H9 (cell line): ENCODE results near the gene WDR5. TPM values are rescaled to one million over a fixed set of nuclear protein-coding genes. Genes with fewer than 3 reads are reported as not detected.

Experiments used
- DNase-seq: peaks from one replicate; pipeline ENCODE4 v3.0.0-alpha.2; 2017
- H2AFZ ChIP-seq: one replicate; pipeline ENCODE4 v1.6.1; 2013; ENCODE audit warnings: mild to moderate bottlenecking, low read length, control low read depth, moderate library complexity
- H2AK5ac ChIP-seq: 2 replicates; pipeline ENCODE4 v1.6.1; 2013; ENCODE audit warnings: low read length, control low read depth, mixed read lengths; ENCODE audit not compliant: insufficient read length
- H2BK120ac ChIP-seq: one replicate; pipeline ENCODE4 v1.6.1; 2013; ENCODE audit warnings: low read depth, mild to moderate bottlenecking, low read length, control low read depth, inconsistent platforms; ENCODE audit not compliant: poor library complexity, severe bottlenecking
- H2BK12ac ChIP-seq: 2 replicates; pipeline ENCODE4 v1.6.1; 2013; ENCODE audit warnings: low read length, control low read depth, mixed read lengths, low read depth; ENCODE audit not compliant: insufficient read length
- H2BK15ac ChIP-seq: 2 replicates; pipeline ENCODE4 v1.6.1; 2013; ENCODE audit warnings: low read depth, low read length, control low read depth
- H2BK20ac ChIP-seq: one replicate; pipeline ENCODE4 v1.6.1; 2013; ENCODE audit warnings: low read depth, mild to moderate bottlenecking, low read length, control low read depth, inconsistent platforms; ENCODE audit not compliant: poor library complexity, severe bottlenecking
- H2BK5ac ChIP-seq: 2 replicates; pipeline ENCODE4 v1.6.1; 2013; ENCODE audit warnings: low read length, control low read depth, mixed read lengths; ENCODE audit not compliant: insufficient read length
- H3K14ac ChIP-seq: 2 replicates; pipeline ENCODE4 v1.6.1; 2013; ENCODE audit warnings: low read length, control low read depth; ENCODE audit not compliant: insufficient read depth
- H3K18ac ChIP-seq: 2 replicates; pipeline ENCODE4 v1.6.1; 2013; ENCODE audit warnings: low read depth, mild to moderate bottlenecking, mixed read lengths, low read length, control low read depth; ENCODE audit not compliant: insufficient read length
- H3K23ac ChIP-seq: 2 replicates; pipeline ENCODE4 v1.6.1; 2013; ENCODE audit warnings: low read length, control low read depth, mixed read lengths, low read depth; ENCODE audit not compliant: insufficient read length
- H3K23me2 ChIP-seq: 2 replicates; pipeline ENCODE4 v1.6.1; 2013; ENCODE audit warnings: low read depth, mild to moderate bottlenecking, mixed read lengths, low read length, control low read depth; ENCODE audit not compliant: insufficient read length, poor library complexity, severe bottlenecking
- H3K27ac ChIP-seq: 2 replicates; pipeline ENCODE4 v1.5.1; 2013; ENCODE audit warnings: low read length, control low read depth, mixed read lengths, low read depth; ENCODE audit not compliant: insufficient read length
- H3K27me3 ChIP-seq: 2 replicates; pipeline ENCODE4 v1.6.1; 2013; ENCODE audit warnings: low read length, control low read depth, inconsistent platforms; ENCODE audit not compliant: insufficient read depth
- H3K4ac ChIP-seq: 2 replicates; pipeline ENCODE4 v1.6.1; 2013; ENCODE audit warnings: low read depth, mild to moderate bottlenecking, control low read depth, inconsistent platforms, low read length, moderate library complexity
- H3K4me1 ChIP-seq: 2 replicates; pipeline ENCODE4 v1.6.1; 2013; ENCODE audit warnings: low read length, control low read depth, inconsistent platforms; ENCODE audit not compliant: insufficient read depth
- H3K4me2 ChIP-seq: 2 replicates; pipeline ENCODE4 v1.6.1; 2013; ENCODE audit warnings: low read length, control low read depth, mixed read lengths; ENCODE audit not compliant: insufficient read length, insufficient read depth
- H3K56ac ChIP-seq: 2 replicates; pipeline ENCODE4 v1.6.1; 2013; ENCODE audit warnings: low read depth, mild to moderate bottlenecking, mixed read lengths, low read length, control low read depth; ENCODE audit not compliant: insufficient read length
- H3K79me1 ChIP-seq: 2 replicates; pipeline ENCODE4 v1.6.1; 2013; ENCODE audit warnings: low read depth, mild to moderate bottlenecking, moderate library complexity, low read length, control low read depth, inconsistent platforms; ENCODE audit not compliant: insufficient read depth, poor library complexity, severe bottlenecking
- H3K79me2 ChIP-seq: 2 replicates; pipeline ENCODE4 v1.6.1; 2013; ENCODE audit warnings: low read length, control low read depth, inconsistent platforms; ENCODE audit not compliant: insufficient read depth
- H3K9ac ChIP-seq: 2 replicates; pipeline ENCODE4 v1.6.1; 2013; ENCODE audit warnings: low read length, control low read depth, mixed read lengths; ENCODE audit not compliant: insufficient read length; ENCODE audit errors: extremely low read depth
- H3K9me3 ChIP-seq: one replicate; pipeline ENCODE4 v1.6.1; 2013; ENCODE audit warnings: low read depth, low read length, inconsistent platforms; ENCODE audit not compliant: control insufficient read depth
- H3T11ph ChIP-seq: one replicate; pipeline ENCODE4 v1.6.1; 2013; ENCODE audit warnings: mild to moderate bottlenecking, low read length, control low read depth, inconsistent platforms
- H4K20me1 ChIP-seq: one replicate; pipeline ENCODE4 v1.6.1; 2013; ENCODE audit not compliant: control insufficient read depth, insufficient read length, insufficient read depth
- H4K5ac ChIP-seq: 2 replicates; pipeline ENCODE4 v1.6.1; 2013; ENCODE audit warnings: low read depth, mild to moderate bottlenecking, mixed read lengths, low read length, control low read depth; ENCODE audit not compliant: insufficient read length
- H4K8ac ChIP-seq: replicated peaks from 2 replicates; pipeline ENCODE4 v1.6.1; 2013; ENCODE audit warnings: low read length, control low read depth, mixed read lengths, low read depth; ENCODE audit not compliant: insufficient read length
- H4K91ac ChIP-seq: 2 replicates; pipeline ENCODE4 v1.6.1; 2013; ENCODE audit warnings: low read depth, mild to moderate bottlenecking, moderate library complexity, mixed read lengths, low read length, control low read depth; ENCODE audit not compliant: insufficient read length
- H3K27ac Mint-ChIP-seq, 3 experiments: 2 replicates in 2 of 3; 3 replicates in 1 of 3; pipeline ENCODE4 v1.8.0; 2020 to 2021; ENCODE audit warnings: mixed read lengths in 3 of 3, mild to moderate bottlenecking in 1 of 3, moderate library complexity in 1 of 3
- H3K27me3 Mint-ChIP-seq: 2 replicates; pipeline ENCODE4 v1.8.0; 2021; ENCODE audit warnings: low read depth, mild to moderate bottlenecking, moderate library complexity, mixed read lengths
- H3K36me3 Mint-ChIP-seq, 3 experiments: 2 replicates in 2 of 3; 3 replicates in 1 of 3; pipeline ENCODE4 v1.8.0; 2020 to 2021; ENCODE audit warnings: low read depth in 3 of 3, mixed read lengths in 3 of 3; ENCODE audit not compliant: insufficient read depth in 1 of 3
- H3K4me1 Mint-ChIP-seq, 2 experiments: 2 replicates each; pipeline ENCODE4 v1.8.0; 2020; ENCODE audit warnings: mixed read lengths in 2 of 2
- H3K4me3 Mint-ChIP-seq, 2 experiments: 2 replicates in 1 of 2; 3 replicates in 1 of 2; pipeline ENCODE4 v1.8.0; 2020 to 2021; ENCODE audit warnings: mild to moderate bottlenecking in 2 of 2, mixed read lengths in 2 of 2, moderate library complexity in 1 of 2
- H3K9me3 Mint-ChIP-seq, 2 experiments: 2 replicates in 1 of 2; 3 replicates in 1 of 2; pipeline ENCODE4 v1.8.0; 2020; ENCODE audit warnings: mild to moderate bottlenecking in 2 of 2, mixed read lengths in 2 of 2, moderate library complexity in 1 of 2
- WGBS: extraction: QIAGEN DNeasy Blood & Tissue Kit; methylation state at CpG from one replicate; pipeline ENCODE4 v1.1.7; 2013; ENCODE audit warnings: missing lambda C conversion rate, low lambda C conversion rate, mixed read lengths; ENCODE audit not compliant: insufficient read length; ENCODE audit errors: extremely low coverage; 5-methylcytosine and 5-hydroxymethylcytosine counted together
- total RNA-seq: library from RNA; stranded (reverse); gene quantifications from 2 replicates; pipeline ENCODE4 v1.2.1, GENCODE V29; 2021
- TF ChIP-seq, protein P1 (sequence below): fragments of 200-600 bp; sonication (generic); conservative IDR thresholded peaks from 3 replicates; pipeline ENCODE4 v1.8.0; 2021; ENCODE audit warnings: antibody characterized with exemption, mild to moderate bottlenecking

Gene WDR5
- total RNA-seq, 1 experiment from 2014 or later, result 72.3 TPM

DNA sequence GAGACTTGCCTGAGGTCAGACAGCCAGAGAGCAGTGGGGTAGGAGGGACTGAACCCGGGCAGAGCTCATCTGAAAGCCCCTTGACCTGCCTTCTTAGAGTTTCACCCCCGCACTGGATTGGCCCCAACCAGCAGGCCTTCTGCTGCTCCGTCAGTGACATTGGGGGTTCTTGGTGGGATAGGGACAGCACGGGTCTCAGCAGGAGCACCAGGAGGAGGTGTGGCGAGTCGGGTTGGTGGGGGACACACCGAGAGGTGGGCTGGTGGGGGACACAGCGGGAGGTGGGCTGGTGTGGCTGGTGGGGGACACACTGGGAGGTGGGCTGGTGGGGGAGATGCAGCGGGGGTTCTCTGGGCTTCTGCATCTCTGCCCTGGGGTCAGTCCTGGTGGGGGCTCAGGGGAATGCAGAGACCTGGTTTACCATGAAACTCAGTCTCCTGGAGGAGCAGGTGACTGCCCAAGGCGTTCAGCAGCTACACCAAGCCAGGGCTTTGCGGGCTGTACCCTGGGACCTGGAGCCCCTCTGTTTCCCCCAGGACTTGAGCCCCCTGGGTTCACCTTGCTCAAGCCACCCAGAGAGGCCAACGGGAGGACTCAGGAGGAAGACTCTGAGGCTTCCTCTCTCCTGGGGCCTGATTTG, 56.5 kb downstream of the WDR5 start:
- Mint-ChIP-seq H3K4me3 (no peak overlapping the region), H3K36me3 (no peaks in the 10 kb centered on the region), H3K27me3 (no peaks in the 10 kb centered on the region), H3K27ac (peak overlapping the region in 1 of 3 experiments; percentile 18; a peak in 1 of 7 replicates), H3K4me1 (peaks cover 0 to 16% of the 10 kb centered on the region in 2 experiments; a peak in 2 of 4 replicates), H3K9me3 (no peaks in the 10 kb centered on the region)
- H3K23me2 ChIP-seq, result no peaks in the 10 kb centered on the region
- H2BK20ac ChIP-seq, result no peak overlapping the region
- H2BK5ac ChIP-seq, result no peak overlapping the region
- H2BK15ac ChIP-seq, result no peak overlapping the region
- H3K4me2 ChIP-seq, result no peak overlapping the region
- no peak overlapping the region for H2AFZ ChIP-seq
- H3K14ac ChIP-seq, result no peak overlapping the region
- no peak overlapping the region for H4K8ac ChIP-seq
- H3K4me1 ChIP-seq, result no peaks in the 10 kb centered on the region; the same call in 1 of the 2 replicates
- no peak overlapping the region for H3K56ac ChIP-seq
- H3K4ac ChIP-seq, result no peak overlapping the region
- no peak overlapping the region for H3K27ac ChIP-seq
- no peaks in the 10 kb centered on the region; the same call in 1 of the 2 replicates for H3K27me3 ChIP-seq
- H3K79me1 ChIP-seq, result no peaks in the 10 kb centered on the region
- H2AK5ac ChIP-seq, result no peak overlapping the region
- DNase-seq, result no peak
- no peaks in the 10 kb centered on the region for H4K20me1 ChIP-seq
- no peak overlapping the region for H3K9ac ChIP-seq
- no peaks in the 10 kb centered on the region for H3K9me3 ChIP-seq
- no peak overlapping the region for H3K18ac ChIP-seq
- no peak overlapping the region for H2BK12ac ChIP-seq
- no peak overlapping the region for H3T11ph ChIP-seq
- no CpG with 5 or more reads among the region's 12 CpGs for WGBS
- H3K23ac ChIP-seq, result no peak overlapping the region
- no peak overlapping the region for H2BK120ac ChIP-seq
- TF ChIP-seq, protein P1, sequence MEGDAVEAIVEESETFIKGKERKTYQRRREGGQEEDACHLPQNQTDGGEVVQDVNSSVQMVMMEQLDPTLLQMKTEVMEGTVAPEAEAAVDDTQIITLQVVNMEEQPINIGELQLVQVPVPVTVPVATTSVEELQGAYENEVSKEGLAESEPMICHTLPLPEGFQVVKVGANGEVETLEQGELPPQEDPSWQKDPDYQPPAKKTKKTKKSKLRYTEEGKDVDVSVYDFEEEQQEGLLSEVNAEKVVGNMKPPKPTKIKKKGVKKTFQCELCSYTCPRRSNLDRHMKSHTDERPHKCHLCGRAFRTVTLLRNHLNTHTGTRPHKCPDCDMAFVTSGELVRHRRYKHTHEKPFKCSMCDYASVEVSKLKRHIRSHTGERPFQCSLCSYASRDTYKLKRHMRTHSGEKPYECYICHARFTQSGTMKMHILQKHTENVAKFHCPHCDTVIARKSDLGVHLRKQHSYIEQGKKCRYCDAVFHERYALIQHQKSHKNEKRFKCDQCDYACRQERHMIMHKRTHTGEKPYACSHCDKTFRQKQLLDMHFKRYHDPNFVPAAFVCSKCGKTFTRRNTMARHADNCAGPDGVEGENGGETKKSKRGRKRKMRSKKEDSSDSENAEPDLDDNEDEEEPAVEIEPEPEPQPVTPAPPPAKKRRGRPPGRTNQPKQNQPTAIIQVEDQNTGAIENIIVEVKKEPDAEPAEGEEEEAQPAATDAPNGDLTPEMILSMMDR, result no peak
- no peak overlapping the region for H4K91ac ChIP-seq
- no peak overlapping the region for H4K5ac ChIP-seq
- H3K79me2 ChIP-seq, result no peaks in the 10 kb centered on the region
